Pancreas (tissue), 10 donors: ENCODE data around the gene NRCAM. TPM values are rescaled to one million over a fixed set of nuclear protein-coding genes. Genes with fewer than 3 reads are reported as not detected.
A peak's percentile ranks its signal among the peaks of the same experiment; 100 is the strongest.

Experiments used
- ATAC-seq, 4 donors: fragments of 200-7000 bp; cut with Tn5 transposase; one replicate each; pipeline versions ENCODE4 v1.8.0 to v1.9.1; 2020; ENCODE audit warnings: mild to moderate bottlenecking in 4 of 4, moderate library complexity in 4 of 4
- DNase-seq, 6 donors: peaks; one replicate each; pipeline ENCODE4 v3.0.0-alpha.2; 2020
- FAIRE-seq: peaks from 2 replicates; lab custom pipeline; 2012; peaks lifted over from hg19 to GRCh38; lab: Jason Lieb, UNC
- H3K27ac ChIP-seq, 4 donors: fragments of 200-600 bp; sonication (generic); 1 replicate in 3 of 4; 2 replicates in 1 of 4; pipeline versions ENCODE4 v1.5.0 to v1.8.0; 2020
- H3K27me3 ChIP-seq, 4 donors: fragments of 200-600 bp; one replicate each; pipeline ENCODE4 v1.8.0; 2021
- H3K36me3 ChIP-seq, 3 donors: fragments of 200-600 bp; sonication (generic) in 1 of 3; one replicate each; pipeline versions ENCODE4 v1.5.0 to v1.8.0; 2020 to 2021
- H3K4me1 ChIP-seq, 3 donors: fragments of 200-600 bp; one replicate each; pipeline ENCODE4 v1.8.0; 2021
- H3K4me3 ChIP-seq, 4 donors: fragments of 200-600 bp; sonication (generic) in 2 of 4; one replicate each; pipeline versions ENCODE4 v1.5.0 to v1.8.0; 2020 to 2021
- H3K9me3 ChIP-seq, 4 donors: fragments of 200-600 bp; one replicate each; pipeline ENCODE4 v1.8.0; 2021
- CTCF ChIP-seq, 4 donors: fragments of 200-600 bp; sonication (generic) in 3 of 4; IDR thresholded peaks; one replicate each; pipeline versions ENCODE4 v1.5.0 to v1.8.0; 2021; ENCODE audit warnings: antibody characterized with exemption in 4 of 4
- WGBS, 2 donors: extraction: QIAGEN DNeasy Blood & Tissue Kit; methylation state at CpG; one replicate each; pipeline ENCODE4 v1.1.7; 2013; 5-methylcytosine and 5-hydroxymethylcytosine counted together
- intact Hi-C, 3 donors: fragments of 100-400 bp; cut with DNase I; formaldehyde crosslinking; loops; one replicate each; pipeline versions ENCODE4 v1.11.1 to v1.14.2; 2022
- polyA plus RNA-seq, 2 donors: library from polyadenylated mRNA; stranded (reverse); fragments of 200-250 nt; gene quantifications; one replicate each; pipeline ENCODE4 v1.2.3, GENCODE V29; 2013
- total RNA-seq, 6 donors: library from RNA; stranded (reverse); fragmentation: NEBNext Ultra II Directional in 4 of 6; extraction: Animal tissue kit (Norgen Biotek cat#: 25700) in 4 of 6; gene quantifications; one replicate each; pipeline versions ENCODE4 v1.2.1 to v1.2.4, GENCODE V29; 2021 to 2023
- donor health status: healthy with polysubstance abuse.
- donor health status: DM: no; HTN: no; CAD: no; lungs with moderate emphysema.
- donor health status: DM: no; HTN: no; CAD: no.
- donor health status: control.
- donor health status: control.
- donor health status: Bipolar disorder and iron deficiency.
- donor health status: DM: yes; HTN: yes; CAD: no.
- donor health status: DM: no; HTN: no; CAD: no.
- donor health status: DM: no; HTN: no; CAD: no.
- donor health status: DM: yes; HTN: yes; CAD: no.

Gene NRCAM
- total and polyA plus RNA-seq, 8 donors: 14.1 to 53.6 (median 40.4) TPM

GRCh38 chr7:108308276-108308675, 148.0 kb downstream of the NRCAM start:
- Histone ChIP-seq H3K4me1 (peaks cover 0 to 1% (median 0%) of the 10 kb centered on the region in 3 donors), H3K27ac (no peak overlapping the region), H3K9me3 (no peaks in the 10 kb centered on the region), H3K4me3 (no peak overlapping the region), H3K27me3 (no peaks in the 10 kb centered on the region), H3K36me3 (no peaks in the 10 kb centered on the region)
- ATAC-seq: peak in 2 of 4 donors; percentile 43
- intact Hi-C loops: no loop called here
- WGBS, 2 donors: 85 to 94% methylated on average over 3 of the region's 3 CpGs
- no peak for TF ChIP-seq CTCF (IDR thresholded peaks at IDR 0.05)
- DNase-seq: no peak
- FAIRE-seq: no peak

- Histone ChIP-seq H3K27ac (no peak overlapping the region), H3K9me3 (no peaks in the 10 kb centered on the region), H3K4me3 (no peak overlapping the region), H3K4me1 (no peaks in the 10 kb centered on the region), H3K36me3 (no peaks in the 10 kb centered on the region), H3K27me3 (no peaks in the 10 kb centered on the region)
- 47 to 76% methylated on average over 2 of the region's 2 CpGs for WGBS, 2 donors
- DNase-seq: no peak
- ATAC-seq: peak in 2 of 4 donors; percentile 32 to 36
- no peak for TF ChIP-seq CTCF (IDR thresholded peaks at IDR 0.05)
- intact Hi-C loops: no loop called here
- FAIRE-seq: no peak
Observed at GRCh38 chr7:108307595-108307994, 148.6 kb downstream of the NRCAM start.

DNA sequence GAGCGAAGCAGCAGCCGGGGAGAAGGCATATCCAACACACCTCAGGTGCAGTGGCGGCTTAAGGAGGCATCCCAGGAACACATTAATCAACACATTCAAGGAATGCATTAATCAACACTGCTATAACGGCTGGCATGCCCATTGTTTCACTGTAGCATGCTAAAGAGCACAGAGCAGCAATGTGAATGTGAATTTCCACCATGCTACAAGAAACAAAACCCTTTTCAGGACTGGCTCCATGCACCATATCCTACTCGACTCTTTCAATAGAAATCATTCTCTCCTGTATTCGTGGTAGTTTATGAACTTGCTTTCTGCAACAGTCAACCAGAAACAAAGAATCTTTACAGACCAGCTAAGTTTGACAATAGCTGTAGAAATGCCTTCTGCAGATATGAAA, 149.0 kb downstream of the NRCAM start:
- DNase-seq (no peak), ATAC-seq (no peak), FAIRE-seq (no peak)
- WGBS, 2 donors: 69 to 70% methylated on average over 6 of the region's 6 CpGs
- no peak for TF ChIP-seq CTCF (IDR thresholded peaks at IDR 0.05)
- H3K27ac ChIP-seq: no peak overlapping the region
- H3K4me3 ChIP-seq: no peak overlapping the region
- intact Hi-C loops: no loop called here
- no peaks in the 10 kb centered on the region for H3K4me1 ChIP-seq
- no peaks in the 10 kb centered on the region for H3K36me3 ChIP-seq
- no peaks in the 10 kb centered on the region for H3K27me3 ChIP-seq
- H3K9me3 ChIP-seq: no peaks in the 10 kb centered on the region

DNA sequence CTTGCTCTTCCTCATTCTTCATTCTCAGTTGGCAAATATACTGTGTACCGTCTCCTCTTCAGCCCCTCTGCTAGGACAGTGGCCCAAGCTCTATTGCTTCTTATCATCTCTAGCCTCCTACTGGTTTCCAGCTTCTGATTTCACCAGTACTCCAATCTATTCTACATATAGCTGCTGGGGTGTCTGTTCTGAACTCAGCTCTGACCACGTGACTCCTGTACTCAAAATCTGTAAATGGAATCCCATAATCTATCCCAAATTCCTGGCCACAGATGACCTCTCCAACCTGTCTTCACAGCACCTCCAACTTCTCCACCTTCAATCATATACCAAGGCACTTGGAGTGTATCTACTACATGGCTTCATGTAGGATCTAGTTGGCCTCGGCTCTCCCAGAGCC, 152.9 kb downstream of the NRCAM start:
- FAIRE-seq (no peak), ATAC-seq (no peak), DNase-seq (no peak)
- no peaks in the 10 kb centered on the region for H3K36me3 ChIP-seq
- WGBS, 2 donors: 95 to 99% methylated on average over 3 of the region's 3 CpGs
- H3K9me3 ChIP-seq: no peaks in the 10 kb centered on the region
- no peak overlapping the region for H3K4me3 ChIP-seq
- H3K27me3 ChIP-seq: no peaks in the 10 kb centered on the region
- intact Hi-C loops: no loop called here
- H3K27ac ChIP-seq: no peak overlapping the region
- TF ChIP-seq CTCF (IDR thresholded peaks at IDR 0.05): no peak
- H3K4me1 ChIP-seq: peaks cover 0 to 6% (median 0%) of the 10 kb centered on the region in 3 donors

GRCh38 chr7:108301387-108301786, 154.8 kb downstream of the NRCAM start:
- Histone ChIP-seq H3K9me3 (no peaks in the 10 kb centered on the region), H3K36me3 (no peaks in the 10 kb centered on the region), H3K27me3 (no peaks in the 10 kb centered on the region), H3K27ac (no peak overlapping the region), H3K4me1 (peaks cover 0 to 6% (median 0%) of the 10 kb centered on the region in 3 donors), H3K4me3 (no peak overlapping the region)
- no peak for DNase-seq
- ATAC-seq: no peak
- 96 to 100% methylated on average over 2 of the region's 2 CpGs for WGBS, 2 donors
- no peak for FAIRE-seq
- intact Hi-C loops: no loop called here
- no peak for TF ChIP-seq CTCF (IDR thresholded peaks at IDR 0.05)
